SIG-M5 treated with dmso at 0.1 percent for 504 hours (cell line): ENCODE data around the gene ZNF439.
A peak's percentile ranks its signal among the peaks of the same experiment; 100 is the strongest.
"Not testable (repeated sequence)": the region's sequence is repeated elsewhere in the genome, so short reads cannot be mapped to it uniquely, and the experiment has no call there.

Experiments used
- DNase-seq: peaks from one replicate; lab custom pipeline; 2025; ENCODE audit not compliant: unreplicated experiment; lab: John Stamatoyannopoulos, UW

The ZNF439 gene

GRCh38 chr19:11848594-11849469 lies at the start of gene ZNF439:
Gene ZNF439, plus strand, starts transcription at chr19:11848726. Its CDS starts 142 bp downstream, at chr19:11848868.
- DNase-seq = no peak

GRCh38 chr19:11806354-11807098 lies 42.0 kb upstream of the ZNF439 start:
- DNase-seq = no peak

GRCh38 chr19:11807099-11807380 lies 41.5 kb upstream of the ZNF439 start:
- no peak for DNase-seq

- no peak for DNase-seq
Measured at GRCh38 chr19:11813703-11814028, 34.9 kb upstream of the ZNF439 start.

GRCh38 chr19:11814029-11814699 lies 34.4 kb upstream of the ZNF439 start, which contains the start of gene ZNF440:
Gene ZNF440, plus strand, starts transcription at chr19:11814273. Its CDS starts 175 bp downstream, at chr19:11814448.
- DNase-seq = peak; percentile 55

GRCh38 chr19:11814700-11815035 lies 33.9 kb upstream of the ZNF439 start:
- no peak for DNase-seq

GRCh38 chr19:11821474-11822109 lies 26.9 kb upstream of the ZNF439 start:
- DNase-seq = no peak

- DNase-seq = not testable (repeated sequence)
Measured at GRCh38 chr19:11828957-11829876, 19.3 kb upstream of the ZNF439 start.

GRCh38 chr19:11832253-11832912 lies 16.1 kb upstream of the ZNF439 start:
- DNase-seq = no peak

- no peak for DNase-seq
Measured at GRCh38 chr19:11833541-11833940, 15.0 kb upstream of the ZNF439 start.

GRCh38 chr19:11835626-11836066 lies 12.9 kb upstream of the ZNF439 start:
- DNase-seq = not testable (repeated sequence)

- no peak for DNase-seq
Measured at GRCh38 chr19:11843722-11844121, 4.8 kb upstream of the ZNF439 start.

- DNase-seq = not testable (repeated sequence)
Measured at GRCh38 chr19:11847615-11848014, 911 bp upstream of the ZNF439 start.

- DNase-seq = no peak
Measured at GRCh38 chr19:11848200-11848593, 329 bp upstream of the ZNF439 start.

GRCh38 chr19:11850289-11850688 lies 1.8 kb downstream of the ZNF439 start:
- DNase-seq = not testable (repeated sequence)

- DNase-seq = no peak
Measured at GRCh38 chr19:11853358-11853757, 4.8 kb downstream of the ZNF439 start.

GRCh38 chr19:11856596-11857250 lies 8.2 kb downstream of the ZNF439 start:
- DNase-seq = peak; percentile 10

GRCh38 chr19:11860721-11861120 lies 12.2 kb downstream of the ZNF439 start:
- no peak for DNase-seq

GRCh38 chr19:11861301-11861700 lies 12.8 kb downstream of the ZNF439 start:
- no peak for DNase-seq
